ENCODE measurements around the gene MRPL55. TPM values are rescaled to one million over a fixed set of nuclear protein-coding genes. Genes with fewer than 3 reads are reported as not detected.

The MRPL55 gene
- total RNA-seq, 4 donors from 2014 or later: 64.7 to 123 (median 74.2) TPM

DNA sequence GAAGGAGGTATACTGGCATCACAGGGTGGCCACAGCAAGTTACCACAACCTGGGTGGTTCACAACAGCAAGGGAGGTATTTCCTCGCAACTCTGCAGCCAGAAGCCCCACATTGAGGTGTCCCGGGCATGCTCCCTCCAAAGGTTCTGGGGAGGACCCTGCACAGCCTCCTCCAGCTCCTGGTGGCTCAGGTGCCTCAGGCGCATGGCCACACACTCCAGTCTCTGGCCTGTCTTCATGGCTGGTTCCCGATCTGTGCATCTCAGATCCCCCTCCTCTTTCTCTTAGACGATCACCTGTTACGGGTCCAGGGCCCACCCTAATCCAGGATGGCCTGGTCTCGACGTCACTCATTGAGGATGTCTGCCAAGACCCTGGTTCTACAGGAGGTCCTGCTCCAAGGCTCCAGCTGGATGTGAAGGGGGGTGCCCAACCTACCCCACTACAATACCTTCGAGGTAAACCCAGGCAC, 33.3 kb downstream of the MRPL55 start:
- in situ Hi-C loops (cut with MboI; ENCODE audit: low sequenced_read_pairs in 4 of 4) (loop anchor here in 1 of 4 donors (25.0 kb wide), 1 partner anchor 314 kb away; no protein-coding TSS in a partner anchor), intact Hi-C loops (cut with DNase I; ENCODE audit: low total_unique reads) (loop anchor here (10.0 kb wide), 1 partner anchor 71 kb away; the partner anchor contains the start of gene WNT3A)
- Histone ChIP-seq H3K27me3 (peaks cover 0 to 25% (median 6%) of the 10 kb centered on the region in 3 donors), H3K36me3 (no peaks in the 10 kb centered on the region), H3K27ac (no peak overlapping the region), H3K4me1 (peaks cover 0 to under 1% of the 10 kb centered on the region in 2 donors), H3K9me3 (no peaks in the 10 kb centered on the region), H3K4me3 (no peak overlapping the region)
- no peak for DNase-seq
- TF ChIP-seq, protein P1, sequence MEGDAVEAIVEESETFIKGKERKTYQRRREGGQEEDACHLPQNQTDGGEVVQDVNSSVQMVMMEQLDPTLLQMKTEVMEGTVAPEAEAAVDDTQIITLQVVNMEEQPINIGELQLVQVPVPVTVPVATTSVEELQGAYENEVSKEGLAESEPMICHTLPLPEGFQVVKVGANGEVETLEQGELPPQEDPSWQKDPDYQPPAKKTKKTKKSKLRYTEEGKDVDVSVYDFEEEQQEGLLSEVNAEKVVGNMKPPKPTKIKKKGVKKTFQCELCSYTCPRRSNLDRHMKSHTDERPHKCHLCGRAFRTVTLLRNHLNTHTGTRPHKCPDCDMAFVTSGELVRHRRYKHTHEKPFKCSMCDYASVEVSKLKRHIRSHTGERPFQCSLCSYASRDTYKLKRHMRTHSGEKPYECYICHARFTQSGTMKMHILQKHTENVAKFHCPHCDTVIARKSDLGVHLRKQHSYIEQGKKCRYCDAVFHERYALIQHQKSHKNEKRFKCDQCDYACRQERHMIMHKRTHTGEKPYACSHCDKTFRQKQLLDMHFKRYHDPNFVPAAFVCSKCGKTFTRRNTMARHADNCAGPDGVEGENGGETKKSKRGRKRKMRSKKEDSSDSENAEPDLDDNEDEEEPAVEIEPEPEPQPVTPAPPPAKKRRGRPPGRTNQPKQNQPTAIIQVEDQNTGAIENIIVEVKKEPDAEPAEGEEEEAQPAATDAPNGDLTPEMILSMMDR (IDR thresholded peaks at IDR 0.05 in 4 of 5, conservative IDR thresholded peaks at IDR 0.05 in 1 of 5): no peak
- no peak for TF ChIP-seq POLR2A (IDR thresholded peaks at IDR 0.05)
- ATAC-seq: no peak

DNA sequence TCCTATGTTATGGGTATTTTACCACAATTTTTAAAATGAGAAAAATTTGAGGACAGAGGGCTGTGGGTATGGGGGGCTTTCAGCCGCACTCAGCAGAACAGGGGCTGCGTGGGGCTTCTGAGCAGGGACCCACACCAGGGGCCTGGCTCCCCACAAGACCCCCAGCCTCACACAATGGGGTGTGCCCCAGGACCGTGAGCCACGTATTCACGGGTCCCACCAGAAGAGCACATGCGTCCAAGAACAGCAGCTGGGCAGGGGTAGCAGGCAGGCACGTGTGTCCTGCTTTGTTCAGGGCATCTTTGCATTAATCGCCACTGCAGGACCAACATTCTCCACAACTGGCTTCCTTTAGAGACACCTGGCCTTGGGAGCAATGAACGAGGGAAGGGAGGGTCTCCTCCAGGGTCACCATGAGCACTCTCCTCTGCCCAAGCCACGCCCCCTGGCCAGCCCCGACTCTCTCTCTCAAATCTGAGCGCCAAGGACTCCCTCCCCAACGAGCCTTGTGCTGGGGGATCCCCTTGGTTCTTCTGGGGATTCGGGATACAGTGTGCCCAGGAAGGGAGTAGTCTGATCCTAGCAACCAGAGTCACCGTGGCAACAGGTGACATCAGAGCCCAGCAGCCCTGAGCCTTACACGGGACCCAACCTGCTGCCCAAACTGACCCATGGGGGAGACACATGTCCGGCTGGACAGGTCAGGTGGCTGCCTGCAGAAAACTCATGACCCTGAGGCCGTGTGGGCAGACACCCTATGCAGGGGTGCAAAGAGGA, 34.0 kb downstream of the MRPL55 start:
- no peaks in the 10 kb centered on the region for H3K9me3 ChIP-seq
- H3K4me3 ChIP-seq: no peak overlapping the region
- ATAC-seq (no peak), DNase-seq (no peak)
- intact Hi-C loops (cut with DNase I; ENCODE audit: low total_unique reads): loop anchor here (10.0 kb wide), 1 partner anchor 70 kb away; the partner anchor contains the start of gene WNT3A
- H3K36me3 ChIP-seq: no peaks in the 10 kb centered on the region
- H3K4me1 ChIP-seq: no peaks in the 10 kb centered on the region
- H3K27me3 ChIP-seq: peaks cover 0 to 27% (median 9%) of the 10 kb centered on the region in 3 donors
- TF ChIP-seq, protein P1 (IDR thresholded peaks at IDR 0.05 in 4 of 5, conservative IDR thresholded peaks at IDR 0.05 in 1 of 5): no peak
- no peak for TF ChIP-seq POLR2A (IDR thresholded peaks at IDR 0.05)
- no peak overlapping the region for H3K27ac ChIP-seq
- in situ Hi-C loops (cut with MboI; ENCODE audit: low sequenced_read_pairs in 4 of 4): loop anchor here in 1 of 4 donors (25.0 kb wide), 1 partner anchor 313 kb away; no protein-coding TSS in a partner anchor

DNA sequence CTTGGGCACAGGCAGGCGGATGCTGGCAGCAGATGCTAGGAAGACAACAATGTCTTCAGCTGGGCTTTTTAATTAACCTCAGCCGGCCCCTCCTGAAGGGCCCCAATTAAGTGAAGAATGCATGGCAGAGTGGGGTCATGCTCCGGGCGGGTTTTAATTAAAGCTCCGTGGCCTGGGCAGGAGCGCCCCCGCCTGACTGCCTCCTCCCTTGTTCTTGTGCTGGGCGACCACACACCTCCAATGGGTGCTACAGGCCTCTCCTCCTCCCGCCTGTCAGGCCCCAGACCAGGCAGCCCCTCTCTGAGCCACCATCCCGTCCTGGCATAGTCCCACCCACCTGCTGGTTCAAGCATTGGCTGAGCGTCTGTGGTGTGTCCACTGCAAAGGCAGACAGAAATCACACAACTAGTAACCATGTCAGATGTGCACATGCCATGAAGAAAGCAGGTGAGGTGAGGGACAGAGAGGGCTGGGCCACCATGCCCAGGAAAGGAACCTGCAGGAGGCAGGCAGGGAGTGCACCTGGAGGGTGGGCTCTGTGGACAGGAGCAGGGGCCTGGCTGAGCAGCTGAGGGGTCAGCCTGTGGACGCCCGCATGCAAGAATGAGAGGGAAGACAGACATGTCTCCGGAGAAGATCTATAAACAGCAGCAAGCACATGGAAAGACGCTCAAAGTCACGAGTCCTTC, 35.1 kb downstream of the MRPL55 start:
- intact Hi-C loops (cut with DNase I; ENCODE audit: low total_unique reads): loop anchor here (10.0 kb wide), 1 partner anchor 69 kb away; the partner anchor contains the start of gene WNT3A
- in situ Hi-C loops (cut with MboI; ENCODE audit: low sequenced_read_pairs in 4 of 4): no loop called here
- no peak for DNase-seq
- H3K36me3 ChIP-seq: no peaks in the 10 kb centered on the region
- no peak overlapping the region for H3K4me3 ChIP-seq
- H3K9me3 ChIP-seq: no peaks in the 10 kb centered on the region
- H3K27ac ChIP-seq: no peak overlapping the region
- no peak for TF ChIP-seq POLR2A (IDR thresholded peaks at IDR 0.05)
- TF ChIP-seq, protein P1 (IDR thresholded peaks at IDR 0.05 in 4 of 5, conservative IDR thresholded peaks at IDR 0.05 in 1 of 5): no peak
- ATAC-seq: no peak
- no peaks in the 10 kb centered on the region for H3K4me1 ChIP-seq
- H3K27me3 ChIP-seq: peaks cover 0 to 27% (median 9%) of the 10 kb centered on the region in 3 donors

DNA sequence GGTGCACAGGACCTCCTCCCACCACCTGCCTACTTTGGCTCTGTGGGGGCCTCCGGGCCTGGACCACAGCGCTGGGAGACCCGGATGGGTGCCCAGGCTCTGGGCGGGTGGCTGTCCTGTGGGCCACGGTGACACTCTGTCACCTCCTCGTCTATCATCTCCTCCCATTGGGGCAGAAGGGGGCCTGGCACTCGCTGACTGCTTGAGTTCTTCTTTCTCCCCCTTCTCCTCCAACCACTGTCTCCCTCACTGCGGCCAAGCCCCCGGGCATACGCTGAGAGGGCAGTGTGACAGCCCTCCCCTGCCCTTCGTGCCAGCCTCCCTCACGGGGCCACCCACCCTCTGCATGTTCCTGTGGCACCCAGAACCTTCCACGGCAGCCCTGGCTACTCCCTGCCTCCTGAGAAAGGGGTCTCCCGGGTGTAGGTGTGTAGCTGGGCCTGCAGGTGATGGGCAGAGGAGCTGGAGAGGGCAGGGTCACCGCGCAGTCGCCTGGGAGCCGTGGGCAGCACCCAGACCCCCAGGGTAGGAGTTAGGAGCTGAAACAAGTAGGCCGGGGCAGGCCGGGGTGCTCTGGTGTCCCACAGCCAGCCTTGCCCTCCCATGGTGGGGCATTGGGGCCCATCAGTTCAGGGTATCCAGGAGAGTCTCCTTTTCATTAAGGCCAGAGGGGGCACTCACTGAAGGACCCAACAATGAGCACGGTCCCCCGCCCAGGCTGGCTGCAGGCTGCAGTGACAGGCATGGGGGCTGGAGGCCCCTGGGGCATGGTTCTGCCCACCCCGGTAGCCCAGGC, 35.8 kb downstream of the MRPL55 start:
- in situ Hi-C loops (cut with MboI; ENCODE audit: low sequenced_read_pairs in 4 of 4): no loop called here
- Histone ChIP-seq H3K27me3 (peaks cover 0 to 27% (median 9%) of the 10 kb centered on the region in 3 donors), H3K4me1 (no peaks in the 10 kb centered on the region), H3K9me3 (no peaks in the 10 kb centered on the region), H3K27ac (no peak overlapping the region), H3K36me3 (no peaks in the 10 kb centered on the region), H3K4me3 (no peak overlapping the region)
- ATAC-seq: no peak
- intact Hi-C loops (cut with DNase I; ENCODE audit: low total_unique reads): loop anchor here (10.0 kb wide), 1 partner anchor 68 kb away; the partner anchor contains the start of gene WNT3A
- DNase-seq: no peak
- no peak for TF ChIP-seq POLR2A (IDR thresholded peaks at IDR 0.05)
- TF ChIP-seq, protein P1 (IDR thresholded peaks at IDR 0.05 in 4 of 5, conservative IDR thresholded peaks at IDR 0.05 in 1 of 5): no peak
